NCI-H1105 treated with DMSO at 0.1 percent for 48 hours (cell line): ENCODE data around the gene DCAF12L1.

Experiments used
- DNase-seq: peaks from one replicate; lab custom pipeline; 2025; lab: John Stamatoyannopoulos, UW

Gene DCAF12L1

GRCh38 chrX:126552313-126553022 lies at the start of gene DCAF12L1:
TSS of gene DCAF12L1 (minus strand) at chrX:126552814. CDS start at chrX:126552608, 206 bp downstream.
- DNase-seq = no peak

- DNase-seq = no peak
Observed at GRCh38 chrX:126580877-126581276, 28.3 kb upstream of the DCAF12L1 start.

- no peak for DNase-seq
Observed at GRCh38 chrX:126575911-126576310, 23.3 kb upstream of the DCAF12L1 start.

GRCh38 chrX:126557151-126557550 lies 4.5 kb upstream of the DCAF12L1 start:
- no peak for DNase-seq

GRCh38 chrX:126551725-126552312 lies 795 bp downstream of the DCAF12L1 start:
- DNase-seq = no peak

GRCh38 chrX:126551306-126551705 lies 1.3 kb downstream of the DCAF12L1 start:
- DNase-seq = no peak

- DNase-seq = no peak
Observed at GRCh38 chrX:126550816-126551215, 1.8 kb downstream of the DCAF12L1 start.

GRCh38 chrX:126509923-126510322 lies 42.7 kb downstream of the DCAF12L1 start:
- DNase-seq = no peak
